Activated CD8-positive, alpha-beta memory T cell treated with anti-CD3 and anti-CD28 coated beads, Interleukin-2, amount 50 U/mL, for 24 hours (primary cell): Measurements from ENCODE around the gene BORCS8.
"Not testable (repeated sequence)": the region's sequence is repeated elsewhere in the genome, so short reads cannot be mapped to it uniquely, and the experiment has no call there.

Source experiments
- DNase-seq: peaks from one replicate; pipeline ENCODE4 v3.0.0-alpha.2; 2020; ENCODE audit errors: extremely low read depth

Gene BORCS8

GRCh38 chr19:19148504-19148903 lies 43.4 kb downstream of the BORCS8 start:
- DNase-seq: not testable (repeated sequence)

GRCh38 chr19:19147344-19147743 lies 44.6 kb downstream of the BORCS8 start:
- no peak for DNase-seq

- no peak for DNase-seq
Measured at GRCh38 chr19:19146865-19147264, 45.1 kb downstream of the BORCS8 start.

- DNase-seq: peak; percentile 69
Measured at GRCh38 chr19:19145684-19146608, 46.0 kb downstream of the BORCS8 start.

- DNase-seq: no peak
Measured at GRCh38 chr19:19145281-19145680, 46.7 kb downstream of the BORCS8 start.

GRCh38 chr19:19142347-19142746 lies 49.6 kb downstream of the BORCS8 start:
- no peak for DNase-seq

GRCh38 chr19:19140476-19140875 lies 51.5 kb downstream of the BORCS8 start:
- no peak for DNase-seq

GRCh38 chr19:19139876-19140229 lies 52.1 kb downstream of the BORCS8 start:
- no peak for DNase-seq

- peak; percentile 95 for DNase-seq
Measured at GRCh38 chr19:19138109-19138981, 53.6 kb downstream of the BORCS8 start, which contains the start of gene TMEM161A. TMEM161A (minus strand) TSS chr19:19138478; CDS start chr19:19138428, 50 bp downstream.

- DNase-seq: no peak
Measured at GRCh38 chr19:19137556-19138108, 54.3 kb downstream of the BORCS8 start.

- not testable (repeated sequence) for DNase-seq
Measured at GRCh38 chr19:19135713-19136112, 56.2 kb downstream of the BORCS8 start.

- DNase-seq: no peak
Measured at GRCh38 chr19:19134687-19135158, 57.2 kb downstream of the BORCS8 start.

GRCh38 chr19:19133985-19134384 lies 58.0 kb downstream of the BORCS8 start:
- DNase-seq: no peak

- DNase-seq: no peak
Measured at GRCh38 chr19:19132912-19133311, 59.0 kb downstream of the BORCS8 start.

GRCh38 chr19:19131989-19132388 lies 60.0 kb downstream of the BORCS8 start:
- no peak for DNase-seq
